AG04450 (cell line): ENCODE data around the gene PTBP1. TPM values are rescaled to one million over a fixed set of nuclear protein-coding genes. Genes with fewer than 3 reads are reported as not detected.
A peak's percentile ranks its signal among the peaks of the same experiment; 100 is the strongest.

ENCODE experiments used
- CTCF ChIA-PET: fragments of 300-600, 350-600 bp; formaldehyde crosslinking; extraction: SDS; loops from one replicate; lab custom pipeline; 2022; ENCODE audit warnings: antibody characterized with exemption, inconsistent platforms; lab: Charles Lee
- POLR2A ChIA-PET: fragments of 350-600 bp; formaldehyde crosslinking; extraction: SDS; loops from one replicate; lab custom pipeline; 2021; ENCODE audit warnings: antibody characterized with exemption, inconsistent platforms; lab: Yijun Ruan, JAX
- DNase-seq: peaks from one replicate; pipeline ENCODE4 v3.0.0-alpha.2; 2011; ENCODE audit warnings: low read depth, low spot score
- H3K27ac ChIP-seq: one replicate; pipeline ENCODE4 v1.5.1; 2012; ENCODE audit warnings: low read depth, low read length, control low read depth
- H3K27me3 ChIP-seq: one replicate; pipeline ENCODE4 v1.6.0; 2012; ENCODE audit warnings: low read length; ENCODE audit not compliant: control insufficient read depth, insufficient read depth
- H3K4me3 ChIP-seq: 2 replicates; pipeline ENCODE4 v1.5.1; 2011; ENCODE audit warnings: mild to moderate bottlenecking, low read depth, low read length, control low read depth
- H3K9me3 ChIP-seq: 2 replicates; pipeline ENCODE4 v1.5.1; 2012; ENCODE audit warnings: low read length; ENCODE audit not compliant: control insufficient read depth, insufficient read depth
- polyA plus RNA-seq: library from polyadenylated mRNA; depleted of rRNA; stranded (reverse); fragments of >200 nt; gene quantifications from 2 replicates; pipeline ENCODE4 v1.2.3, GENCODE V29; 2011
- TF ChIP-seq, protein P1 (sequence below): IDR thresholded peaks from 2 replicates; pipeline ENCODE4 v1.5.1; 2011; ENCODE audit warnings: low read depth, low read length, control low read depth, inconsistent platforms

PTBP1 gene
- polyA plus RNA-seq, 1 experiment, result 141 TPM

DNA sequence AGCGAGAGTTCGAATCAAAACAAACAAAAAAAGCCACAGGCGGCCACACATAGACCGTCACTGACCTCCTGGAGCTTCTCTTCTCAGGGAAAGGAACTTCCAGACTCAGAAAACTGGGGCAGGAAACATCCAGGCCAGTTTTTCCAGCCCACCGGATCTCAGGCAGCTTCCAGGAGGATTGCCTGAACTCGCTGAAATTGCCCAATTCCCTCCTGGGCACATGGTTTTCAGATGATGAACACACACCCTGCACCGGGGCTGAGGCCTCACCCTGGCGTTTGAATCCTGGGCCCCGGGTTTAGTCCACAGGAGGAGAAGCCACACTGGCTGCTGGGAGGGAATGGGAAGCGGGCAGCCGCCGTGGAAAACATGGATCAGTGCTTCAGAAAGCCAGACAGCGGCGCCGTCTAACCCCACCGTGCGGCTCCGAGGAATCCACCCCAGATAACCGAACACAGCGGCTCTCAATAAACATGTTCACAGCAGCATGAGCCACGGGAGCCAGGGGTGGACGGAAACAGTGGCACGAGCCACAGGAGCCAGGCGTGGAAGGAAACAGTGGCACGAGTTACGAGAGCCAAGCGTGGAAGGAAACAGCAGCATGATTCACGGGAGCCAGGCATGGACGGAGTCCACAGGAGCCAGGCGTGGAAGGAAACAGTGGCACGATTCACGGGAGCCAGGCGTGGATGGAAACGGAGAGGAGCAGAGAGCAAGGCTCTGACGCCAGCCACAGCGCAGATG is 18.2 kb upstream of the PTBP1 start:
- Histone ChIP-seq H3K4me3 (no peak overlapping the region), H3K27me3 (no peaks in the 10 kb centered on the region), H3K9me3 (peaks cover 4% of the 10 kb centered on the region; the same call in 1 of the 2 replicates), H3K27ac (peak overlapping the region; percentile 90)
- POLR2A ChIA-PET, result interaction anchor here (0.5 to 1.0 kb wide), 10 partner anchors 9 to 324 kb away, joined by 3 to 11 read pairs (median 4); partner anchors contain the start of genes BSG, MED16, PTBP1 and RNU6-9
- peak; percentile 85 for DNase-seq
- TF ChIP-seq, protein P1, sequence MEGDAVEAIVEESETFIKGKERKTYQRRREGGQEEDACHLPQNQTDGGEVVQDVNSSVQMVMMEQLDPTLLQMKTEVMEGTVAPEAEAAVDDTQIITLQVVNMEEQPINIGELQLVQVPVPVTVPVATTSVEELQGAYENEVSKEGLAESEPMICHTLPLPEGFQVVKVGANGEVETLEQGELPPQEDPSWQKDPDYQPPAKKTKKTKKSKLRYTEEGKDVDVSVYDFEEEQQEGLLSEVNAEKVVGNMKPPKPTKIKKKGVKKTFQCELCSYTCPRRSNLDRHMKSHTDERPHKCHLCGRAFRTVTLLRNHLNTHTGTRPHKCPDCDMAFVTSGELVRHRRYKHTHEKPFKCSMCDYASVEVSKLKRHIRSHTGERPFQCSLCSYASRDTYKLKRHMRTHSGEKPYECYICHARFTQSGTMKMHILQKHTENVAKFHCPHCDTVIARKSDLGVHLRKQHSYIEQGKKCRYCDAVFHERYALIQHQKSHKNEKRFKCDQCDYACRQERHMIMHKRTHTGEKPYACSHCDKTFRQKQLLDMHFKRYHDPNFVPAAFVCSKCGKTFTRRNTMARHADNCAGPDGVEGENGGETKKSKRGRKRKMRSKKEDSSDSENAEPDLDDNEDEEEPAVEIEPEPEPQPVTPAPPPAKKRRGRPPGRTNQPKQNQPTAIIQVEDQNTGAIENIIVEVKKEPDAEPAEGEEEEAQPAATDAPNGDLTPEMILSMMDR, result no peak
- CTCF ChIA-PET, result interaction anchor here (0.7 kb wide), 1 partner anchor 24 kb away, joined by 3 read pairs; no protein-coding TSS in a partner anchor

DNA sequence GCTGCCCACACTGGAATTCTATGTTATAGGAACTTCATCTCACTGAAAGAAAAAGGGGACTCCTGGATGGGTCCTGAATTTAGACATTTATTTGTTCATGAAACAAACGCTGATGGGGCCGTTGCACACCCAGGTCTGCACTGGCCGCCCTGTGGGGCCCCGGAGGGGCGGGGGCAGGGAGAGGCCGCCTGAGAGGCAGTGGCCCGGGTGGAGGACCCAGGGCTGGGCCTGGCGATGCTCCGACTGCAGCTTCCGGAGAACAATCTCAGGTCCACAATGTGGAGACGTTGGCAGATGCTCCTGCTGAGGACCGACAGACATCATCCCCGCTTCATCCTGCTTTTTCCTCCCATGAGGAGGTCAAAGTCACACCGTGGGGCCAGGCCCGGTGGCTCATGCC is 16.3 kb upstream of the PTBP1 start:
- CTCF ChIA-PET, result no interaction called here

DNA sequence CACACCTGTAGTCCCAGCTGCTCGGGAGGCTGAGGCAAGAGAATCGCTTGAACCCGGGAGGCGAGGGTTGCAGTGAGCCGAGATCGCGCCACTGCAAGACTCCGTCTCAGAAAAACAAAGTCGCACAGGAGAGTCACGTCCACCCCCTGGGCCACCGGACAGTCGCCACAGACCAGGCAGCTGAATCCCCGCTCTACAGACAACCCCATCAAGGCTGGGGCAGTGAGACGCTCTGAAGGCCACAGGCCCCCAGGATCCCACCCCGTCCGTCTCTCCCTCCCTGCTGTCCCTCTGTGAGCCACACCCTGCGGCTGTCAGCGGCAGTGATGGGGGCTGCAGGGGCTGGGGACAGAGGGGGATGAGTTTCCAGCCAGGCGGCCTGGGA is 15.5 kb upstream of the PTBP1 start:
- H3K9me3 ChIP-seq, result peaks cover 4% of the 10 kb centered on the region; the same call in 1 of the 2 replicates
- POLR2A ChIA-PET, result no interaction called here
- TF ChIP-seq, protein P1, result no peak
- H3K4me3 ChIP-seq, result no peak overlapping the region
- DNase-seq, result no peak
- H3K27me3 ChIP-seq, result no peaks in the 10 kb centered on the region
- CTCF ChIA-PET, result no interaction called here
- no peak overlapping the region for H3K27ac ChIP-seq

More for the DNA sequence above, 16.3 kb upstream of the PTBP1 start:
- no peaks in the 10 kb centered on the region for H3K27me3 ChIP-seq
- peaks cover 4% of the 10 kb centered on the region; the same call in 1 of the 2 replicates for H3K9me3 ChIP-seq
- no peak for DNase-seq
- TF ChIP-seq, protein P1, result no peak
- H3K27ac ChIP-seq, result no peak overlapping the region
- no peak overlapping the region for H3K4me3 ChIP-seq
- POLR2A ChIA-PET, result no interaction called here

DNA sequence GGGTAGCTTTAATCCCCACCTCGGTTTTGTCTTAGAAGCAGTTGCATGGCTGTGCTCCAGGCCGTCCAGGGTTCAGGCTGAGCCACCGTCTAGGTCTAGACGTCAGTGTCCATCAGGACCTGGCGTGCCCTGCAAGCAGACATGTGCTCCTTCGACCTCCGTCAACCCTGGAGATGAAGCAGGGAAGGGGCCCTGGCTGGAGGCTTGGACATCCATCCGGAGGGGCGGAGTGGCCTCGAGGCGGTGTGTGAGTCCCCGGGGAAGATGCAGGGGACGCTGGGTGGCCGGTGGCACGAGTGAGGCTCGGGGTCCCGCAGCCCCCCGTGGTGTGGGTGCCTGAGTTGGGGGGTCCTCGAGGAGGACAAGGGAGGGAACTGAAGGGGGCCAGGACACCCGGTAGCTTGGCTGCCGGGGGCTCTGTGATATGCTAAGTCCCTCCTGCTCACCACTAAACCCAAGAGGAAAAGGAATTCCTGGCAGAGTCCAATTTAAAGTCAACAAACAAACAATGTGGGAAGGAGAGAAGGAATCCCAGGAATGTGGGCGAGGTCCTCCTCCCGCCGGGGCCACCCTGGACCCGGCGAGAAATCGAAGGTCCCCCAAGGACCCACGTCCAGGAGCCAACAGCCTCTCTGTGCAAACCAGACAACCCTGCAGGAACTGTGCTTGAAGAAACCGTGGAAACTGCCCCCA is 14.9 kb upstream of the PTBP1 start:
- CTCF ChIA-PET, result no interaction called here
- TF ChIP-seq, protein P1, result no peak
- Histone ChIP-seq H3K27me3 (no peaks in the 10 kb centered on the region), H3K27ac (no peak overlapping the region), H3K9me3 (peaks cover 4% of the 10 kb centered on the region; the same call in 1 of the 2 replicates), H3K4me3 (no peak overlapping the region; the same call in 1 of the 2 replicates)
- no peak for DNase-seq
- POLR2A ChIA-PET, result no interaction called here
